H1 (cell line): ENCODE data around the gene ELFN1. TPM values are rescaled to one million over a fixed set of nuclear protein-coding genes. Genes with fewer than 3 reads are reported as not detected.

Experiments used
- CTCF ChIA-PET: fragments of 300-600 bp; sonication (Branson Sonifier 250); formaldehyde crosslinking; loops from one replicate; lab custom pipeline; 2021; ENCODE audit not compliant: partially characterized antibody; lab: Charles Lee
- POLR2A ChIA-PET: fragments of 300-600 bp; sonication (Branson Sonifier 250); formaldehyde crosslinking; loops from one replicate; lab custom pipeline; 2021; ENCODE audit warnings: inconsistent platforms; ENCODE audit not compliant: partially characterized antibody; lab: Charles Lee
- DNase-seq, 2 experiments: peaks; one replicate each; pipeline versions ENCODE4 v3.0.0 to v3.0.0-alpha.2; 2010 to 2022; ENCODE audit warnings: low spot score in 2 of 2, low read depth in 1 of 2, mixed read lengths in 1 of 2
- FAIRE-seq: peaks from 2 replicates; lab custom pipeline; 2011; peaks lifted over from hg19 to GRCh38; lab: Jason Lieb, UNC
- H2AFZ ChIP-seq: 2 replicates; pipeline ENCODE4 v1.8.1; 2012; ENCODE audit warnings: low read length, inconsistent platforms
- H2AK5ac ChIP-seq: 2 replicates; pipeline ENCODE4 v1.6.1; 2013; ENCODE audit warnings: low read depth, low read length
- H2BK120ac ChIP-seq: replicated peaks from 2 replicates; pipeline ENCODE3; 2013; ENCODE audit warnings: low read depth, low read length, inconsistent platforms
- H2BK12ac ChIP-seq: 2 replicates; pipeline ENCODE4 v1.6.1; 2013; ENCODE audit warnings: low read depth, low read length
- H2BK15ac ChIP-seq: 2 replicates; pipeline ENCODE4 v1.6.1; 2013; ENCODE audit warnings: low read length
- H2BK20ac ChIP-seq: 2 replicates; pipeline ENCODE4 v1.6.1; 2013; ENCODE audit warnings: low read length
- H2BK5ac ChIP-seq: 2 replicates; pipeline ENCODE4 v1.6.1; 2013; ENCODE audit warnings: low read depth, low read length
- H3K14ac ChIP-seq: 2 replicates; pipeline ENCODE4 v1.6.1; 2013; ENCODE audit warnings: inconsistent platforms; ENCODE audit not compliant: insufficient read length
- H3K18ac ChIP-seq: 2 replicates; pipeline ENCODE4 v1.6.1; 2013; ENCODE audit warnings: low read length; ENCODE audit errors: extremely low read depth
- H3K23ac ChIP-seq: 2 replicates; pipeline ENCODE4 v1.6.1; 2013; ENCODE audit warnings: inconsistent platforms; ENCODE audit not compliant: insufficient read length
- H3K23me2 ChIP-seq: 2 replicates; pipeline ENCODE4 v1.6.1; 2013; ENCODE audit warnings: low read depth, low read length
- H3K27ac ChIP-seq: 2 replicates; pipeline ENCODE4 v1.6.1; 2011; ENCODE audit warnings: low read depth, low read length, inconsistent platforms
- H3K27me3 ChIP-seq, 4 experiments: replicated peaks in 1 of 4; 1 replicate in 1 of 4; 2 replicates in 3 of 4; pipeline versions ENCODE4 v1.6.1 to v1.8.1; 2011 to 2013; ENCODE audit warnings: low read length in 3 of 4, mild to moderate bottlenecking in 3 of 4, inconsistent platforms in 2 of 4, mixed read lengths in 2 of 4, moderate library complexity in 1 of 4; ENCODE audit not compliant: control insufficient read depth in 3 of 4, insufficient read depth in 3 of 4; ENCODE audit errors: extremely low read depth in 1 of 4
- H3K36me3 ChIP-seq, 4 experiments: 2 replicates each; pipeline versions ENCODE4 v1.6.1 to v1.8.1; 2011 to 2013; ENCODE audit warnings: mild to moderate bottlenecking in 4 of 4, low read length in 3 of 4, moderate library complexity in 2 of 4, control low read depth in 1 of 4, inconsistent platforms in 1 of 4; ENCODE audit not compliant: insufficient read depth in 4 of 4, control insufficient read depth in 2 of 4
- H3K4ac ChIP-seq: replicated peaks from 2 replicates; pipeline ENCODE3; 2013; ENCODE audit warnings: low read length, low read depth, mixed read lengths, inconsistent platforms; ENCODE audit not compliant: insufficient read length
- H3K4me1 ChIP-seq, 4 experiments: replicated peaks in 1 of 4; 1 replicate in 1 of 4; 2 replicates in 3 of 4; pipeline versions ENCODE4 v1.6.1 to v1.8.1; 2011 to 2013; ENCODE audit warnings: low read length in 3 of 4, inconsistent platforms in 2 of 4, mixed read lengths in 1 of 4; ENCODE audit not compliant: insufficient read depth in 4 of 4, control insufficient read depth in 3 of 4
- H3K4me2 ChIP-seq, 2 experiments: 2 replicates each; pipeline versions ENCODE4 v1.6.1 to v1.8.1; 2011 to 2013; ENCODE audit warnings: low read depth in 2 of 2, low read length in 2 of 2, control low read depth in 1 of 2, inconsistent platforms in 1 of 2, mild to moderate bottlenecking in 1 of 2; ENCODE audit not compliant: insufficient read depth in 1 of 2
- H3K4me3 ChIP-seq, 4 experiments: fragments of 200-600, 300-600 bp in 1 of 4; sonication (generic), shearing (Covaris generic), sonication (Bioruptor Twin) in 1 of 4; 2 replicates each; pipeline versions ENCODE4 v1.5.1 to v1.8.1; 2011 to 2016; ENCODE audit warnings: low read length in 4 of 4, low read depth in 3 of 4, control low read depth in 2 of 4, inconsistent platforms in 2 of 4, mild to moderate bottlenecking in 2 of 4, mixed read lengths in 1 of 4, moderate library complexity in 1 of 4; ENCODE audit not compliant: insufficient read depth in 2 of 4; ENCODE audit errors: extremely low read depth in 1 of 4
- H3K56ac ChIP-seq: replicated peaks from 2 replicates; pipeline ENCODE3; 2013; ENCODE audit warnings: low read depth, mild to moderate bottlenecking, mixed read lengths, low read length, inconsistent platforms; ENCODE audit not compliant: insufficient read length
- H3K79me1 ChIP-seq: 2 replicates; pipeline ENCODE4 v1.6.1; 2013; ENCODE audit warnings: low read depth, low read length, control low read depth
- H3K79me2 ChIP-seq, 2 experiments: 2 replicates each; pipeline versions ENCODE4 v1.6.1 to v1.8.1; 2012 to 2013; ENCODE audit warnings: low read length in 2 of 2, mild to moderate bottlenecking in 2 of 2, inconsistent platforms in 1 of 2; ENCODE audit not compliant: insufficient read depth in 2 of 2, control insufficient read depth in 1 of 2
- H3K9ac ChIP-seq, 4 experiments: replicated peaks in 1 of 4; 1 replicate in 1 of 4; 2 replicates in 3 of 4; pipeline versions ENCODE4 v1.6.1 to v1.8.1; 2011 to 2013; ENCODE audit warnings: low read depth in 3 of 4, low read length in 3 of 4, control low read depth in 2 of 4, mild to moderate bottlenecking in 2 of 4, moderate library complexity in 2 of 4, inconsistent platforms in 1 of 4; ENCODE audit errors: extremely low read depth in 1 of 4
- H3K9me3 ChIP-seq, 2 experiments: 2 replicates each; pipeline versions ENCODE4 v1.6.1 to v1.8.1; 2012 to 2013; ENCODE audit warnings: mild to moderate bottlenecking in 2 of 2, moderate library complexity in 2 of 2, control low read depth in 1 of 2, inconsistent platforms in 1 of 2, low read depth in 1 of 2, low read length in 1 of 2, mixed read lengths in 1 of 2; ENCODE audit not compliant: insufficient read depth in 2 of 2
- H4K20me1 ChIP-seq, 2 experiments: replicated peaks in 1 of 2; 2 replicates each; pipeline versions ENCODE3 to v1.8.1; 2011 to 2013; ENCODE audit warnings: inconsistent platforms in 2 of 2, low read length in 2 of 2, mild to moderate bottlenecking in 1 of 2; ENCODE audit not compliant: insufficient read depth in 2 of 2, control insufficient read depth in 1 of 2
- H4K5ac ChIP-seq: 2 replicates; pipeline ENCODE4 v1.6.1; 2013; ENCODE audit warnings: low read length, low read depth, mixed read lengths, inconsistent platforms; ENCODE audit not compliant: insufficient read length
- H4K8ac ChIP-seq: 2 replicates; pipeline ENCODE4 v1.8.0; 2013; ENCODE audit warnings: mild to moderate bottlenecking, moderate library complexity, low read length, inconsistent platforms; ENCODE audit not compliant: insufficient read depth; ENCODE audit errors: extremely low read depth
- H4K91ac ChIP-seq: replicated peaks from 2 replicates; pipeline ENCODE3; 2013; ENCODE audit warnings: low read length, mixed read lengths, inconsistent platforms; ENCODE audit not compliant: insufficient read length
- ATF3 ChIP-seq: IDR thresholded peaks from 2 replicates; pipeline ENCODE4 v1.6.1; 2011; ENCODE audit warnings: low read depth, mild to moderate bottlenecking, low read length; ENCODE audit not compliant: insufficient read depth
- CREB1 ChIP-seq: IDR thresholded peaks from 2 replicates; pipeline ENCODE4 v1.6.1; 2012; ENCODE audit warnings: inconsistent platforms
- GTF2F1 ChIP-seq: IDR thresholded peaks from 2 replicates; pipeline ENCODE4 v1.6.1; 2012; ENCODE audit warnings: low read depth, low read length, improper control_type of control experiment, borderline replicate concordance
- JUN ChIP-seq: IDR thresholded peaks from 2 replicates; pipeline ENCODE4 v1.6.1; 2011; ENCODE audit warnings: low read depth, mild to moderate bottlenecking, improper control_type of control experiment, low read length
- MAFK ChIP-seq: IDR thresholded peaks from 2 replicates; pipeline ENCODE4 v1.6.1; 2012; ENCODE audit warnings: low read depth, mild to moderate bottlenecking, improper control_type of control experiment, low read length
- SAP30 ChIP-seq: fragments of 300-600 bp; sonication (generic); IDR thresholded peaks from 2 replicates; pipeline ENCODE4 v1.7.1; 2012; ENCODE audit warnings: low read length, moderate library complexity, mild to moderate bottlenecking, inconsistent platforms; ENCODE audit not compliant: insufficient read depth, insufficient replicate concordance
- WGBS, 2 experiments: shearing (Covaris generic) in 1 of 2; methylation state at CpG; one replicate each; pipeline versions ENCODE4 v1.1.6 to v1.1.7; 2013 to 2015; ENCODE audit warnings: low lambda C conversion rate in 2 of 2, mixed read lengths in 2 of 2, inconsistent platforms in 1 of 2, low coverage in 1 of 2, missing lambda C conversion rate in 1 of 2; ENCODE audit not compliant: insufficient replicate concordance in 2 of 2, insufficient coverage in 1 of 2, insufficient read length in 1 of 2; ENCODE audit errors: extremely low coverage in 1 of 2, missing lambda C conversion rate in 1 of 2; 5-methylcytosine and 5-hydroxymethylcytosine counted together
- polyA plus RNA-seq, 7 experiments: library from polyadenylated mRNA; depleted of rRNA in 3 of 7; stranded (reverse) in 5 of 7; unstranded in 2 of 7; fragments of >200 nt in 5 of 7; fragments of 200-250 nt in 2 of 7; gene quantifications; 1 replicate in 5 of 7; 2 replicates in 1 of 7; 4 replicates in 1 of 7; pipeline versions ENCODE4 v1.2.1 to v1.2.3, GENCODE V29; 2011 to 2013; ENCODE audit warnings: missing spikeins in 2 of 7, mixed read lengths in 2 of 7
- total RNA-seq: library from RNA; stranded (reverse); fragmentation: NEBNext Ultra II Directional; extraction: Animal tissue kit (Norgen Biotek cat#: 25700); gene quantifications from 2 replicates; pipeline ENCODE4 v1.2.1, GENCODE V29; 2021

Gene ELFN1
- total and polyA plus RNA-seq, 2 of the 8 experiments (the other 6 are each of a cell fraction or from before 2014, with no cell fraction given): 2.0 to 4.5 TPM

GRCh38 chr7:1712907-1713501, 42.9 kb downstream of the ELFN1 start:
- Histone ChIP-seq H3K27me3 (no peaks in the 10 kb centered on the region), H3K18ac (peak overlapping the region; percentile 83; the same call in 1 of the 2 replicates), H4K20me1 (no peaks in the 10 kb centered on the region), H3K56ac (no peak overlapping the region), H2BK20ac (no peak overlapping the region), H3K23me2 (no peaks in the 10 kb centered on the region), H4K5ac (no peak overlapping the region), H2BK12ac (peak overlapping the region; percentile 75; the same call in 1 of the 2 replicates), H3K4me1 (peaks cover 0 to 23% (median 21%) of the 10 kb centered on the region in 4 experiments; a peak in 6 of 7 replicates), H2AFZ (no peak overlapping the region), H3K79me1 (no peaks in the 10 kb centered on the region), H3K9ac (no peak overlapping the region), H3K4ac (no peak overlapping the region), H3K4me3 (no peak overlapping the region), H3K36me3 (no peaks in the 10 kb centered on the region), H4K8ac (no peak overlapping the region), H3K4me2 (no peak overlapping the region; a peak in 1 of 4 replicates), H2BK15ac (peak overlapping the region; percentile 46; the same call in 1 of the 2 replicates), H3K79me2 (no peaks in the 10 kb centered on the region), H3K27ac (no peak overlapping the region), H3K9me3 (peaks cover 10 to 11% of the 10 kb centered on the region in 2 experiments), H3K23ac (no peak overlapping the region), H2BK5ac (0 out of 2 replicates have a peak overlapping the region, but pooled peaks have one; percentile 87), H2BK120ac (no peak overlapping the region), H4K91ac (no peak overlapping the region), H3K14ac (no peak overlapping the region), H2AK5ac (peak overlapping the region; percentile 61; the same call in 1 of the 2 replicates)
- WGBS, 2 experiments: 82% methylated on average over 17 of the region's 18 CpGs; no CpG with 5 or more reads in 1 of the 2 experiments
- DNase-seq: no peak
- FAIRE-seq: no peak
- TF ChIP-seq ATF3 (no peak), MAFK (no peak), GTF2F1 (no peak), CREB1 (no peak), JUN (no peak), SAP30 (no peak)
- ChIA-PET POLR2A (no interaction called here), CTCF (interaction anchor here (0.9 kb wide), 1 partner anchor 138 kb away, joined by 3 read pairs; no protein-coding TSS in a partner anchor)
